Tibial artery (tissue), 4 donors: ENCODE data around the gene NTS.
A peak's percentile ranks its signal among the peaks of the same experiment; 100 is the strongest.

Source experiments
- DNase-seq, 2 donors: peaks; one replicate each; pipeline ENCODE4 v3.0.0-alpha.2; 2019
- H3K27ac ChIP-seq, 2 donors: fragments of 200-600 bp; sonication (generic) in 1 of 2; 1 replicate in 1 of 2; 2 replicates in 1 of 2; pipeline ENCODE4 v1.5.1; 2018 to 2019; ENCODE audit warnings: mild to moderate bottlenecking in 1 of 2
- H3K27me3 ChIP-seq, 2 donors: fragments of 200-600 bp; sonication (generic) in 1 of 2; one replicate each; pipeline versions ENCODE4 v1.5.1 to v1.6.0; 2016 to 2019
- H3K36me3 ChIP-seq, 3 donors: fragments of 200-600 bp; sonication (generic) in 2 of 3; one replicate each; pipeline ENCODE4 v1.5.1; 2016 to 2019; ENCODE audit warnings: mild to moderate bottlenecking in 2 of 3
- H3K4me1 ChIP-seq, 4 donors: fragments of 200-600 bp; sonication (generic) in 2 of 4; 1 replicate in 3 of 4; 2 replicates in 1 of 4; pipeline ENCODE4 v1.5.1; 2016 to 2019
- H3K4me3 ChIP-seq, 2 donors: fragments of 200-600 bp; sonication (generic) in 1 of 2; 1 replicate in 1 of 2; 2 replicates in 1 of 2; pipeline ENCODE4 v1.5.1; 2018 to 2019; ENCODE audit warnings: mild to moderate bottlenecking in 2 of 2
- H3K9me3 ChIP-seq, 3 donors: fragments of 200-600 bp; sonication (generic) in 1 of 3; one replicate each; pipeline ENCODE4 v1.5.1; 2016 to 2019
- intact Hi-C: fragments of 100-400 bp; cut with DNase I; formaldehyde crosslinking; loops from one replicate; pipeline ENCODE4 v1.15.0; 2023; ENCODE audit warnings: low total_unique reads
- TF ChIP-seq, protein P1 (sequence below), 2 experiments: fragments of 200-600 bp in 1 of 2; fragments of 450-650 bp in 1 of 2; IDR thresholded peaks; one replicate each; pipeline ENCODE4 v1.5.1; 2017 to 2019; ENCODE audit warnings: antibody characterized with exemption in 2 of 2, mild to moderate bottlenecking in 1 of 2, moderate library complexity in 1 of 2

The NTS gene

DNA sequence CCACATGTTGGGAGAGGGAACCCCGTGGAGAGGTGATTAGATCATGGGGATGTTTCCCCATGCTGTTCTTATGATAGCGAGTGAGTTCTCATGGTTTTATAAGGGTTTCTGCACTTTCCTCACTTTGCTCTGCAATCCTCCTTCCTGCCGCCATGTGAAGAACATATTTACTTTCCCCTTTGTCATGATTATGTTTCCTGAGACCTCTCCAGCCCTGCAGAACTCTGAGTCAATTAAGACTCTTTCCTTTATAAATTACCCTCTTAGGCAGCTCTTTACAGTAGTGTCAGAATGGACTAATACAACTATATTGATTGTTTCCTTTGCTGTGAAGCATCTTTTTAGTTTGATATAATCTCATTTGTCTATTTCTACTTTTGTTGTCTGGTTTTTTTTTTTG lies 24.8 kb upstream of the NTS start:
- Histone ChIP-seq H3K4me3 (no peak overlapping the region), H3K27me3 (no peaks in the 10 kb centered on the region), H3K27ac (no peak overlapping the region), H3K9me3 (no peaks in the 10 kb centered on the region), H3K36me3 (no peaks in the 10 kb centered on the region), H3K4me1 (no peaks in the 10 kb centered on the region)
- TF ChIP-seq, protein P1, sequence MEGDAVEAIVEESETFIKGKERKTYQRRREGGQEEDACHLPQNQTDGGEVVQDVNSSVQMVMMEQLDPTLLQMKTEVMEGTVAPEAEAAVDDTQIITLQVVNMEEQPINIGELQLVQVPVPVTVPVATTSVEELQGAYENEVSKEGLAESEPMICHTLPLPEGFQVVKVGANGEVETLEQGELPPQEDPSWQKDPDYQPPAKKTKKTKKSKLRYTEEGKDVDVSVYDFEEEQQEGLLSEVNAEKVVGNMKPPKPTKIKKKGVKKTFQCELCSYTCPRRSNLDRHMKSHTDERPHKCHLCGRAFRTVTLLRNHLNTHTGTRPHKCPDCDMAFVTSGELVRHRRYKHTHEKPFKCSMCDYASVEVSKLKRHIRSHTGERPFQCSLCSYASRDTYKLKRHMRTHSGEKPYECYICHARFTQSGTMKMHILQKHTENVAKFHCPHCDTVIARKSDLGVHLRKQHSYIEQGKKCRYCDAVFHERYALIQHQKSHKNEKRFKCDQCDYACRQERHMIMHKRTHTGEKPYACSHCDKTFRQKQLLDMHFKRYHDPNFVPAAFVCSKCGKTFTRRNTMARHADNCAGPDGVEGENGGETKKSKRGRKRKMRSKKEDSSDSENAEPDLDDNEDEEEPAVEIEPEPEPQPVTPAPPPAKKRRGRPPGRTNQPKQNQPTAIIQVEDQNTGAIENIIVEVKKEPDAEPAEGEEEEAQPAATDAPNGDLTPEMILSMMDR (IDR thresholded peaks at IDR 0.05), result no peak
- intact Hi-C loops, result no loop called here
- DNase-seq, result no peak

DNA sequence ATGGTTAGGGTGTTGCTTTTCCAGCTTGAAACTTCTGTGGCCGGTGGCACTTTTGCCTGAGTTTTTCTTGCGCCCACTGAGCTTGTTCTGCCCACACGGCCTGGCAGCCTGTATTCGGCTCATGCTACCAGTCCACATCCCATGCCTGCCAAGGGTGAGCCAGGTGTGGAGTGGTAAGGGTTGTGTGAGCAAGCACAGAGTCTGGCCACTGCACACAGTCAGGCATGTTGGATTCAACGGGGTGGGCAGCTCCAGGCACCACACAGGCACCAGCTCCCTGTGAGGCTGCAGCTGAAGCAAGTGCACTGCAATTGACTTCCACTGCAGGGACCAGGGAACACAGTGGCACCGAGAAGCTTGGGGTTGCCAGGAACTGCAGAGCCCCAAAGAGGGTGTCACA lies 18.8 kb upstream of the NTS start:
- H3K4me3 ChIP-seq, result no peak overlapping the region
- intact Hi-C loops, result no loop called here

DNA sequence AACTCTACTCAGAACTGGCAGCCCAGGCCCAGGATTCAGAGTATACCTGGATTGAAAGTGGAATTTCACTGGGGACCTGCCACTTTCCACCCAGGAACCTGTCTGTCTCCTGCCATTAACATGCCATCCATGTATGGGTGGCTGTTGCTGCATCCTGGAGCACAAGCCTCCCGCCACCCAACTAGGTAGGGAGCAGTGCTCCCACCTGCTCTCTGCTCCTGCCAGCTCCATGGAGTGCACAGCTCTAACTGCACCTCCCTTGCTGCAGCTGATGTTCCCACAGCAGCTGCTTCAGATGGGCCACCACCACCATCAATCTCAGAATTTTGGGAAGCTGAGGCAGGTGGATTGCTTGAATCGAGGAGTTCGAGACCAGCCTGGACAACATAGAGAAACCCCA lies 17.1 kb upstream of the NTS start:
- no peaks in the 10 kb centered on the region for H3K27me3 ChIP-seq
- H3K27ac ChIP-seq, result no peak overlapping the region
- intact Hi-C loops, result no loop called here
- no peaks in the 10 kb centered on the region for H3K36me3 ChIP-seq
- H3K4me1 ChIP-seq, result no peaks in the 10 kb centered on the region
- no peak for DNase-seq
- no peak overlapping the region for H3K4me3 ChIP-seq
- no peaks in the 10 kb centered on the region for H3K9me3 ChIP-seq
- TF ChIP-seq, protein P1 (IDR thresholded peaks at IDR 0.05), result no peak

More for the DNA sequence above, 18.8 kb upstream of the NTS start:
- Histone ChIP-seq H3K36me3 (no peaks in the 10 kb centered on the region), H3K4me1 (no peaks in the 10 kb centered on the region), H3K9me3 (no peaks in the 10 kb centered on the region), H3K27ac (no peak overlapping the region), H3K27me3 (no peaks in the 10 kb centered on the region)
- DNase-seq, result no peak
- TF ChIP-seq, protein P1 (IDR thresholded peaks at IDR 0.05), result no peak

DNA sequence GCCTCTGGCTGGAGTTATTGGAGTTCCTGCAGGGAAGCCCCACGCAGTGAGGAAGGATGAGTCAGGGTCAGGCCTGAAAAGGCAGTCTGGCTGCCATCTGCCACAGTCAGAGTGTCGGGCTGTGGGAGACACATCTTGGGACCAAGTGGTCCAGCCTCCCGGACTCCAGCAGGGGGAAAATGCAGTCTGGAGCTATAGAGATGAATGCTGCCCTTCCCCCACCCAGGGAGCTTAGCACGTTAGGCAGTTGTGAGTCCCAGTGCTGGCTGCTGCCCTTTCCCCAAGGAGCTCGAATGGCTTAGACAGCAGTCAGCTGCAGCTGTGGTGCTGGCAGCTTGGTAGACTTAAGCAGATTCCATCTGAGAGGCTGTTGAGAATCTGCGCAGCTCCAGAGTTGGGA lies 8.2 kb upstream of the NTS start:
- TF ChIP-seq, protein P1 (IDR thresholded peaks at IDR 0.05), result no peak
- Histone ChIP-seq H3K4me1 (no peaks in the 10 kb centered on the region), H3K36me3 (no peaks in the 10 kb centered on the region), H3K27ac (no peak overlapping the region), H3K4me3 (no peak overlapping the region), H3K9me3 (no peaks in the 10 kb centered on the region), H3K27me3 (no peaks in the 10 kb centered on the region)
- DNase-seq, result no peak
- intact Hi-C loops, result loop anchor here (2.0 kb wide), 1 partner anchor 395 kb away; no protein-coding TSS in a partner anchor

DNA sequence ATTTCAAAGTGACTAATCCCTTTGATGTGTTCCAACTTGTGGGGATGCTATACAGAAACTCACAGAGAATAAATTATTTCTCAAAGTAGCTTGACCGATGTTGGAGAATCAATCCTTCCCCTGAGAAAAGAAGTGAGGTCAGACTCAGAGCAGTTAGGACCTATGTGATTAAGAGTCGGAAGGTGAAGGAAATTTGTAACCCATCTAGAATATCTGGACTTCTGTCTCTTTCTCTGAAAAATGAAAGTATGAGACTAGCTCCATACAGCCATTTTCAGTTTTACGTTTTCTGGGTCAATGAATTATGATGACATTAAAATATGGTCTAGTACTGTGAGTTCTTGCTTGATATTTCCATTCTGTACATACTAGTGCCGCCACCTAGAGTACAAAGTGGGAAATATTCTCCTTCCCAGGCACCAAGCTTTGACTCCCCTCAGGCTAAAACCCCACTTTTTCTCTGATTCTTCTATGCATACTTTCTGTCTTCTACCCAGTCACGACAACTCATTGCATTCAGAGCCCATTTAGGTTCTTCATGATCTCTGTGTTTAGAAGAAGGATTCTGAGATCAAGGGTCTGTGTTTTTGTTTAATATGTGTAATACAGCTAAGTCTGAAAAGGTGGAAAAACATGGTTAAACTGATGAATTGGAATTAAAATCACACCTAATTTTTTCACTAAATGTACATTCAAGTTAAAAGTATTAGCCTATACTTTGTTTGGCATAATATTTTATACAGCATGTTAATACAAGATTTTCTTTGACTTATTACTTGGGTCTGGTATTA lies 6.9 kb upstream of the NTS start:
- no peak for DNase-seq
- no peaks in the 10 kb centered on the region for H3K4me1 ChIP-seq
- intact Hi-C loops, result loop anchor here (2.0 kb wide), 1 partner anchor 396 kb away; no protein-coding TSS in a partner anchor
- TF ChIP-seq, protein P1 (IDR thresholded peaks at IDR 0.05), result peak; percentile 75 to 86
- H3K27me3 ChIP-seq, result no peaks in the 10 kb centered on the region
- H3K9me3 ChIP-seq, result no peaks in the 10 kb centered on the region
- H3K27ac ChIP-seq, result no peak overlapping the region
- H3K4me3 ChIP-seq, result no peak overlapping the region
- no peaks in the 10 kb centered on the region for H3K36me3 ChIP-seq
